ENCODE measurements around the gene ACVRL1. TPM values are rescaled to one million over a fixed set of nuclear protein-coding genes. Genes with fewer than 3 reads are reported as not detected.
A peak's percentile ranks its signal among the peaks of the same experiment; 100 is the strongest.

Gene ACVRL1
- total RNA-seq, 2 donors from 2014 or later = 121 to 162 TPM

DNA sequence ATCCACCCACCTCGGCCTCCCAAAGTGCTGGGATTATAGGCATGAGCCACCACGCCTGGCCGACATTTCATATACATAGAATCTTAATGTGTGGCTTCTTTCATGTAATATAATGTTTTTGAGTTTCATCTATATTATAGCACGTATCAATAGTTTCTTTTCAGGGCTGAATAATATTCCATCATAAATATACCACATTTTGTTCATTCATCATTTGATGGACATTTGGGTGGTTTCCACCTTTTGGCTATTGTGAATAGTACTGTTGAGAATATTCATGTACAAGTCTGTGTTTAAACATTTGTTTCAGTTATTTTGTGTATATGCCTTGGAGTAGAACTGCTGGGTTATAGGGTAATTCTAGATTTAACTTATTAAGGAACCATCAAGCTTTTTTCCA, 56.2 kb downstream of the ACVRL1 start:
- Histone ChIP-seq H3K27me3 (no peaks in the 10 kb centered on the region), H3K9me3 (no peaks in the 10 kb centered on the region), H3K9ac (ENCODE audit: low read depth in 2 of 2, low read length in 2 of 2) (no peak overlapping the region), H3K36me3 (no peaks in the 10 kb centered on the region), H3K27ac (no peak overlapping the region), H3K4me3 (no peak overlapping the region), H3K4me1 (peaks cover 8% of the 10 kb centered on the region)
- TF ChIP-seq, protein P1, sequence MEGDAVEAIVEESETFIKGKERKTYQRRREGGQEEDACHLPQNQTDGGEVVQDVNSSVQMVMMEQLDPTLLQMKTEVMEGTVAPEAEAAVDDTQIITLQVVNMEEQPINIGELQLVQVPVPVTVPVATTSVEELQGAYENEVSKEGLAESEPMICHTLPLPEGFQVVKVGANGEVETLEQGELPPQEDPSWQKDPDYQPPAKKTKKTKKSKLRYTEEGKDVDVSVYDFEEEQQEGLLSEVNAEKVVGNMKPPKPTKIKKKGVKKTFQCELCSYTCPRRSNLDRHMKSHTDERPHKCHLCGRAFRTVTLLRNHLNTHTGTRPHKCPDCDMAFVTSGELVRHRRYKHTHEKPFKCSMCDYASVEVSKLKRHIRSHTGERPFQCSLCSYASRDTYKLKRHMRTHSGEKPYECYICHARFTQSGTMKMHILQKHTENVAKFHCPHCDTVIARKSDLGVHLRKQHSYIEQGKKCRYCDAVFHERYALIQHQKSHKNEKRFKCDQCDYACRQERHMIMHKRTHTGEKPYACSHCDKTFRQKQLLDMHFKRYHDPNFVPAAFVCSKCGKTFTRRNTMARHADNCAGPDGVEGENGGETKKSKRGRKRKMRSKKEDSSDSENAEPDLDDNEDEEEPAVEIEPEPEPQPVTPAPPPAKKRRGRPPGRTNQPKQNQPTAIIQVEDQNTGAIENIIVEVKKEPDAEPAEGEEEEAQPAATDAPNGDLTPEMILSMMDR (IDR thresholded peaks at IDR 0.05) = no peak
- intact Hi-C loops (cut with DNase I) = no loop called here
- DNase-seq = no peak

DNA sequence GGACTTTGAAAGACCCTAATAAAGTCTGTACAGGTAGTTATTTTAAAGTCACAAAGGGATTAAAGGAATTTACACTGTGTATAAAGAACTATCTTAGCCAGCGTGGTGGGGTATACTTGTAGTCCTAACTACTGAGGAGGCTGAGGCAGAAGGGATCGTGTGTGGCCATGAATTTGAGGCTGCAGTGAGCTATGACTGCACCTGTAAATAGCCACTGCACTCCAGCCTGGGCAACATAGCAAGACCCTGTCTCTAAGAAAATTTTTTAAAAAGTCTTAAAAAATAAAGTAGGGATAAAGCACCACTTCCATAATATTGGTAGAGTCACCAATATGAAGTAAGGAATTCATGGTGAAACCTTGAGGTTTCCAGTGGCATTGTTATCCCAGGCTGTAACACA, 62.3 kb downstream of the ACVRL1 start:
- Histone ChIP-seq H3K4me3 (no peak overlapping the region), H3K9me3 (no peaks in the 10 kb centered on the region), H3K27me3 (no peaks in the 10 kb centered on the region), H3K36me3 (no peaks in the 10 kb centered on the region), H3K27ac (no peak overlapping the region), H3K4me1 (peaks cover 6% of the 10 kb centered on the region), H3K9ac (ENCODE audit: low read depth in 2 of 2, low read length in 2 of 2) (peak overlapping the region in 1 of 2 donors; percentile 8)
- intact Hi-C loops (cut with DNase I) = no loop called here
- TF ChIP-seq, protein P1 (IDR thresholded peaks at IDR 0.05) = no peak
- DNase-seq = no peak

DNA sequence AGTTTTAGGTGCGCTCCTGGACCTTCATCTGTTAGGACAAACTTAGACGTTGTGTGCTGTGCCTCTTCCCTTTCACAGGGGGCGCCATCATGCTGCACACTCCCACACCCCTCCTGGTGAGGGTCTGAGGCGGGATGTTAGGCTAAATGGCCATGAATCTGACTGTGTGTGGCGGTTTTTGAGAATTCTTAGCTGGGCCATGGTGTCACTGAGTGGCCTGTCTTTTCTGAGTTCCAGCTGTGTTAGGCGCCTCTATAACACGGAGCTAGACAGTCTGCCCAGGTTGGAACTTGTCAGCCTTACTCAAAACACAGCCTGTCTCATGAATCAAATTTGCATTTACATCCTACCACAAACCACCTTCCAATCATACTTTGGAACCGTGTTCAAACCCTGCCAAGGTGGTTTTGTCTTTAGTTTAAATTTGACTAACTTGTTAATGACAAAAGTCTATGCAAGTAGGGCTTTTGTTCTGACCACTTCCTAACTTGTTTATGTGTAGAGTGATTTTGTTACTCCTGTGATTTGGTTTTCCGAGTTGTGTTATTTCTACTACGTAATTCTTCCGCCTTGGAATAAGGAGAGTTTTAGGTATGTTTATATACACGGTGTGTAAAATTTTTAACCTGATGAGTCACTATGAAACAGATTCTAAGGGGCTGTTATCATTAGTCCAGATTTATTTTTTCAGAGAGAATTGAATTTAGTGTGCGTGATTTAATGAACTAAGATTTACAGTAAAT, 63.8 kb downstream of the ACVRL1 start:
- intact Hi-C loops (cut with DNase I) = no loop called here
- TF ChIP-seq, protein P1 (IDR thresholded peaks at IDR 0.05) = peak; percentile 47
- no peak for DNase-seq
- no peaks in the 10 kb centered on the region for H3K27me3 ChIP-seq
- no peaks in the 10 kb centered on the region for H3K9me3 ChIP-seq
- peaks cover 6% of the 10 kb centered on the region for H3K4me1 ChIP-seq
- peaks cover 4% of the 10 kb centered on the region for H3K36me3 ChIP-seq
- H3K4me3 ChIP-seq = no peak overlapping the region
- H3K9ac ChIP-seq (ENCODE audit: low read depth in 2 of 2, low read length in 2 of 2) = no peak overlapping the region
- no peak overlapping the region for H3K27ac ChIP-seq

DNA sequence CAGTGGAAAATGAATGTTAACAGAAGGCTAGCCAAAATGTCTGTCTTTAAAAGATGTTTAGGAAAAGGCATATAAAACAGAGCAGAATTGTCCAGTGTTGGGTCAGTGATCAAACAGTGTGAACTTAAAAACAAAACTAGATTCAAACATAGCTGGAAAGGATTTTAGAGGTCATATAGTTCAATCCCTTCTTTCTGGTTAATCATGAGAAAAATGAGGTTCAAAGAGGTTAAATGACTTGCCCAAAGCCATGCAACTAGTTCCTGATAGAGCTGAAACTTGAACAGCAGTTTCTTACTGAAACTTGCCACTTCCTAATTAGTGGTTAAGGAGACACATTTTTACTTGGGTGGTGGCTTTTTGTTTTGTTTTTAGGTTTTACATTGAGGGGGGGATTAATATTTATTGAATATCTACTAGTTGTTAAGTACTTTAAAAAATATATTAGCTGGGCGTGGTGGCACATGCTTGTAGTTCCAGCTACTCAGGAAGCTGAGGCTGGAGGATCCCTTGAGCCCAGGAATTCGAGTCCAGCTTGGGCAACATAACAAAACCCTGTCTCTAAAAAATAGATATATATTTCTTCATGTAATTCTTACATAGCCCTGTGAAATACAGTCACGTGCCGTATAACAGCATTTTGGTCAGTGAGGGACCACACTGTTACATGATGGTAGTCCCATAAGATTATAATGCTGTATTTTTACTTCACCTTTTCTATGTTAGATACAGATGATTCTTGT, 64.5 kb downstream of the ACVRL1 start:
- Histone ChIP-seq H3K9me3 (no peaks in the 10 kb centered on the region), H3K27me3 (no peaks in the 10 kb centered on the region), H3K9ac (ENCODE audit: low read depth in 2 of 2, low read length in 2 of 2) (no peak overlapping the region), H3K36me3 (peaks cover 10% of the 10 kb centered on the region), H3K4me1 (peaks cover 6% of the 10 kb centered on the region), H3K27ac (peak overlapping the region; percentile 14), H3K4me3 (no peak overlapping the region)
- no peak for DNase-seq
- TF ChIP-seq, protein P1 (IDR thresholded peaks at IDR 0.05) = no peak
- intact Hi-C loops (cut with DNase I) = no loop called here

DNA sequence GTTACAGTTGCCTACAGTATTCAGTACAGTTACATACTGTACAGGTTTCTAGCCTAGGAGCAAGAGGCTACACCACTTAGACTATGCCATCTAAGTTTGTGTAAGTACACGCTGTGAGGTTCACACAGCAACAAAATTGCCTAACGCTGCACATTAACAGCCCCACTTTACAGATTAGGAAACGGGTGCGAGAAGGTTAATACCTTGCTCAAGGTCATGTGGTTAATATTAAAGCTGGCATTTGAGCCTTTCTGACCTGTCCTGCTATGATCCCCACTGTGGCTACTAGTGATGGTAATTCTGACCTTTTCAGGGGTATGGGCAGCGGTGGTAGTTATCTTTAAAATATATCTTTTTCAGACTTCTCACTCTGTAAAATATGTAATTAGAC, 65.1 kb downstream of the ACVRL1 start:
- no peak overlapping the region for H3K9ac ChIP-seq (ENCODE audit: low read depth in 2 of 2, low read length in 2 of 2)
- TF ChIP-seq, protein P1 (IDR thresholded peaks at IDR 0.05) = no peak
- H3K4me1 ChIP-seq = peaks cover 6% of the 10 kb centered on the region
- intact Hi-C loops (cut with DNase I) = no loop called here
- H3K27me3 ChIP-seq = no peaks in the 10 kb centered on the region
- no peaks in the 10 kb centered on the region for H3K9me3 ChIP-seq
- no peak overlapping the region for H3K4me3 ChIP-seq
- peaks cover 11% of the 10 kb centered on the region for H3K36me3 ChIP-seq
- no peak for DNase-seq
- peak overlapping the region; percentile 14 for H3K27ac ChIP-seq
